ENCODE results near the gene COBL. TPM values are rescaled to one million over a fixed set of nuclear protein-coding genes. Genes with fewer than 3 reads are reported as not detected.

The COBL gene
- total RNA-seq, 1 experiment from 2014 or later = 0.81 TPM

DNA sequence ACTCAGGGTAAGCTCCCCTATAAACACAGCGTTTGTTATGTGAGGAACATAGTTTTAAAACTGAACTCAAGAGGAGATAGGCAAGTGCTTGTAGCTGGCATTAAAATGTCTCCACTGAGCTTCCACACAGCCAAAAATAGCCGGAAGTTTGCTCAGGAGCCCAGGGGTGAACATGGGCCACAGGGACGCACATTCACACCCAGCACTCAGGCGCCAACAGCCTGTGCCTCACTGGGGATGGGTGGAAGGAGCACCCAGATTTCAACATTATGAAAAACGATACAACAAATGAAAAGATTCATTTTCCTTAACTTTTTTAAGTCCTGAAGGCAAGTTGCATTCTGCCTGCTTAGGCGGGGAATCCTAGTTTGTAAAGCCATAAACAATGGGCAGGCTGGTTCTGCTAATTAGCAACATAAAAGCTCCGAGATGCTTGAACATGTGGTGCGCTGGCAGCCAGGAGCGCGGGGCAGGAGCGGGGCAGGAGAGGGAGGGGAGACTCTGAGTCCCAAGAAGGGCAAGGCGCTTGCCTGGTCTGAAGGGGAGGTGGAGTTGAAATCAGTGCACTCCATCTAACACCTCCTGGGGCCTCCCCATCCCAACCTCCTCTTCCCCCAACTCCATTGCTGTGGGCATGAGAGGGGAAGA, 235.9 kb downstream of the COBL start:
- no peak for DNase-seq (ENCODE audit: low spot score)

DNA sequence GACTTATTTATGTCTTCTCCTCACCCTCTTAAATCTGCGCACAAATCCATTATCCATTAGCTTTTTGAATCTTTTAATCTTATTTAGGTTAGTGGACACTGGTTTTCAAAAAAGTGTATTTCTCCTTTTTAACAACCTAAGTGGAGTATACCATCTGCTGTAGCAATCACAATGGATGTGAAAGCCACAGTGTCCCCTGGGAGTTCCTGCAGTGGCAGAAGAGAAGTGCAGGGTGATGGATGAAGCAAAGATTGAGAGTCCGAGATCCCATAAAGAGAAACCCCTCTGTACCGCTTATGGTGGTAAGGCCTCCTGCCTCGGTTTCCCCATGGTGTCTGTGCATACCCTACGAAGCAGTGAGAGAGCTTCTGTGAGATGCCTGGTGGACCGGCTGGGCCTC, 236.4 kb downstream of the COBL start:
- DNase-seq (ENCODE audit: low spot score) = no peak

DNA sequence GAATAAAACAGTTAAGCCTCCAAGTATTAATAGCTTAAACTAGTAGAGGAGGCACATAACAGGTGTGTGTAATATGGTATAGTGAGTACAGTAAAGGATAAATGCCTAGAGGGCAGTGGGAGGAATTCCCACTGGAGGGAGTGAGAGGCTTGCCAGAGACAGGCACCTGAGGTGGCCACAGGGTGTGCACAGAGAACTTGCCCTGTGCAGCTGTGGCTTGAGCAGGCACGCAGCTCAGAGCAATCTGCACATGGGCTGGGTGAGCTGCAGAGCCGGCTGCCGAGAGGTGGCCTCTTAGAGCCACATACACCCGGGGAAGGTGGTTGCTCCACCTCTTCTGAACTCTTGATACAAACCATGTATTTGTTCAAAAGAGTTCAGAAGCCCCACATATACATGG, 237.1 kb downstream of the COBL start:
- no peak for DNase-seq (ENCODE audit: low spot score)

DNA sequence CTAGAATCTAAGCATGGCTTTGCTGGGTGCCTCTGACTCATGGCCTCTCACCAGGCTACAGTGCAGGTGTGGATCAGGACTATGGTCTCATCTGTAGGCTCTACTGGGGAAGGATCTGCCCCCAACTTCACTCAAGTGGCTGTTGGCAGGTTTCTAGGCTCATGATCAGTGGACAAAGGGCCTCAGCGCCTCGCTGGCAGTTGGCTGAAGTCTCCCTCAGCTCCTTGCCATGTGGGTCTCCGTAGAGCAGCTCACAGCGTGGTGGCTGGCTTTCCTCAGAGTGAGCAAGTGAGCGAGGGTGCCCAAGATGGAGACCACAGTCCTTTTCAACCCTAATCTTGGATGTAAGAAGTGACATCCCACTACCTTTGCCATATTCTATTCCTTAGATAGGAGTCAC, 238.0 kb downstream of the COBL start:
- DNase-seq (ENCODE audit: low spot score) = no peak

DNA sequence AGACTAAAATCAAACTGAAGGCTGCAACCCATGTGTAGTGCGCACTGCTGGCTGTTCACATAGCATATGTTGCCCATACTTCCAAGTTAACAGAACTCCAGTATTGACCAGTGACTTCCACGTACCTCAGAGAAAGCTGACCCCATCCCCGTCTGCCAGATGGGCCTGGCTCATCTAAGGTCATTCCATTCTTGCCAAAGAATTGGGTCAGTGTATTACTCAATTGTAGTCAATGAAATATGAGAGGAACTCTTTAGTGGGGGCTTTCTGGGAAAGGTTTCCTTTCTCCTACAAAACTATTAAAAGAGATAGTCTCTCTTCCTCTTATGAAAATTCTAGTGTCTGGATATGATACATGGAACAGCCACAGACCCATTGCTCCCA, 238.6 kb downstream of the COBL start:
- DNase-seq (ENCODE audit: low spot score) = no peak

DNA sequence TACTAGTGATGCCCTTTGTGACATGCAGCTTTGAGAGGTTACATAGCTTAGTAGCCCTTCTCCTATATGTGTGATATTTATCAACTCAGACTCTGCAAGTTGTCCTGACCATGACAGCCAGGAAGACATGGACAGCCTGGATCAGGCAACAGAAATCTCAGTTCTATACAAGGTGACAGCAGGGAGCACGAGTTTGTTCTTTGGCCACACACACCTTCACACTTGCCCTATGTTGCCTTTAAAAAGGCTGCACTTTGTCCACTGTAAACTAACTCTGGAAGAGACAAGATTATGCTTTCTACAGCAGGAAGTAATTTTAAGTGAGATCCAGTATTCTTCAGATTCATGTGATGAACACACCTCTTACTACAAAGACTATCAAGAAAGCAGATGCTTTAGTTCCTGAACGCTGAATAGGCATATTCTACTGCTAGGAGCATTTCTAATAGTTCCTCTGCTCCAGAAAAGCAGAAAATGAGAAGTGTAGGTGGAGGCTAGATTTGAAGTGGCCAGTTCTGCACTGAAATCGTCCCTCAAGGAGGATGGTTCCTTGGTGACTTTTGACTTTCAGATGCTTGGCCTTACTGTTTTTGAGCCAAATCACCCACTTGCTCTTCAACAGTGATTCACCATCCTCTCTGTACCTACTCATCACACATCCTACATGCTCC, 239.2 kb downstream of the COBL start:
- no peak for DNase-seq (ENCODE audit: low spot score)

DNA sequence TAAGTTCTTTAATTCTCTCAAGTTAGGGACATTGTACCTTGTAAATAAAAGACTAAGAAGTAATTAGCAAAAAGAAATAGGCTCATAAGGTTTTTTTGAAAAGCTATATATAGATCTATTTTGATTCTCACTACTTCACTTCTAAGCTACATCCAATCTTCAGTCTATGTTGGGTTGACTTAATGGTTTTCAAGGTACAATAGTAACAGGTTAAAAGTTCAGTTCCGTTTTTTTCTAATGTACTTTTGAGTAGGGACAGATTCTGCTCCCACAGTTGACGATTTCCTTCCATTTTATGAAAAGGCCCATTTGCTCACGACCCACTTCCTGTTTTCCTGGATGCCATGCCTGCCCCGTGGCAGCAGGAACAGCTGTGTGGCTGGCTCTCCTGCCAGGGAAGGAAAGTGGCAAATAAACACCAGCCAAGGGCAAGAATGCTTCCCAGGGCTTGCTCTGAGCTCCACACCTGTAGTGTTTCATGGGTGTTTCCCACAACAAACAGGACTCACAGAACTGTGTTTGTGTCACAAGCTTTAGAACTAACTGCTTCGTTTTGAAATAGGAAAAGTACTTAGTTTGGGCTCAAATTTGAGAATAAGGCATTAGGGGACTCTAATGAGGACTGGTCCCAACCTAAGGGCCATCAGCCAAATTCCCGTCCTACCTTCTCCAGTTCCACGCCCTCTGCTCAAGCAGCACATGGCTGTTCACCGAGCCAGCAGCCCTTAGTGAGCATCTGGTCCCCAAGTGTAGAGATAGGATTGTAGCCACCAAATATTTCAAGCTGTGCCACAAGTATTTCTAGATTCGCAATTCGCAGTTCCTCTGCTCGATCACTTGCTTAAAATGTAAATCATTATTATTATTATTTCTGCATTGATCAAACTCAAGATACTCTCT, 240.7 kb downstream of the COBL start:
- DNase-seq (ENCODE audit: low spot score) = peak; percentile 64

DNA sequence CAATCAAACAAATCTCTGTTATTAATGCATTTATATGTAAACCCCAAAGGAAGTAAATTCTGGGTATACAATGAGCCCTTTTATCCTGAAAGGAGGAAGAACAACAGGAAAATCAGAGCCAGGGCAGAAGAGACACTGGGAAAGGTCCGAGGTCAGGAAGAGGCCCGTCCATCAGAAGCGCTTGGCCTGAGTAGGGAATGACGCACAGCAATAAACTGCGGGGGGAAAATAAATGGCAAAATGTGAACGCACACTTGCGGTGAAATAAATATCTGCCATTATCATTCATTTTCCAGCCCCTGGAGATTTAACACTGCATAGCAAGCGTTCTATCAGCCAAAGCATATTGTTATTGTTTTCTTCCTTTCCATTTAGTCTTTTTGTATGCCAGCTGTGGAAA, 243.4 kb downstream of the COBL start:
- DNase-seq (ENCODE audit: low spot score) = no peak

DNA sequence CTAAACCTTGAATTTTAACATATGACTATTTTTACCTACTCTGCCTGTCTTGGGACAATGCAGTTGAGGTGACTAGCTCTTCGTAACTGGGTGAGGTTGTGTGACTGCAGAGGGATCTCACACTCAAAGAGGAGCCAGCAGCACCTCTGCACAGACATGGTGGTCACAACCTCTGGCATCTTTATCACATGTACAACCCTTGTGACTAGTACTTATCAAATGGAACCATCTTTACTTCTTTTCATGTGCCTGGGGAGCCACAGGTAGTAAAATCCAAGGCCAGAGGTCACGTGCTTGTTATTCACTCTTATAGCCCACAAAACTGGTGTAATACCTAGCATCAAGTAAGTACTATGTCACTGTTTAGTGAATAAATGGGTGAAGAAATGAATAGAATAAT, 244.3 kb downstream of the COBL start:
- no peak for DNase-seq (ENCODE audit: low spot score)

DNA sequence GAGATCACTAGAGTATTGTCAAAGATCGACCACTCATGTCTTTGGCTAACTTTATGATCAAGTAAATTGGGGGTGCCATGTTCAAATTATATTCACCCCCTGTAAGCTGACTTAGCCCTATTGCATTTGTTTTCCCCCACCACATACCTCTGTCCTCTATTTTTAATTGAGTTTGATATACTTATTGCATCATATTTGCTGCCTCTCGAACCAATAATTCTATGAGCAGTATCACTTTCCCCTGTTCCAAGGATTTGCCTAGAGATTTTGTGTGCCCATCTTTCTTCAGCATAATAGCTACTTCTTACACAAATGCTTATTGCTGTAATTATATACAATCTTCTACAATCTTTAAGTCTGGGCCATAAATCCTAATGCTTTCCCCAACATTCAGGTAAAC, 245.2 kb downstream of the COBL start:
- no peak for DNase-seq (ENCODE audit: low spot score)

DNA sequence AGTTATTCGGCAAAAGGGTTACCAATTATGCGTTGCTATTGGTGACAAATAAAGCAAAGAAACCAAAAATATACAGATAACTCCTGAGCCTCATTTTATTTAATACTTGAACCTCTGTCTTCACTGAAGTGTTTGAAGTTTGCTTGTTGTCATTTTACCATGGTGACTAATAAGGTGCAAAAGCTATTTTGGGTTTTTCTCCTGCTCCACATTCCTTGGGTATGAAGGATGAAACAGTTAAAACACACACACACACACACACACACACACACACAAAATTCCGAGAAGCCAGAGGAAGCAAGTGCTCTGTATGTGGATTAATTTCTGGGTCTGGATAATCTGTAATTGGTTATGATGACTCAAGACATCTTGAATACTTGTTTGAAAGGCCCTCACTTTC, 246.5 kb downstream of the COBL start:
- DNase-seq (ENCODE audit: low spot score) = no peak

DNA sequence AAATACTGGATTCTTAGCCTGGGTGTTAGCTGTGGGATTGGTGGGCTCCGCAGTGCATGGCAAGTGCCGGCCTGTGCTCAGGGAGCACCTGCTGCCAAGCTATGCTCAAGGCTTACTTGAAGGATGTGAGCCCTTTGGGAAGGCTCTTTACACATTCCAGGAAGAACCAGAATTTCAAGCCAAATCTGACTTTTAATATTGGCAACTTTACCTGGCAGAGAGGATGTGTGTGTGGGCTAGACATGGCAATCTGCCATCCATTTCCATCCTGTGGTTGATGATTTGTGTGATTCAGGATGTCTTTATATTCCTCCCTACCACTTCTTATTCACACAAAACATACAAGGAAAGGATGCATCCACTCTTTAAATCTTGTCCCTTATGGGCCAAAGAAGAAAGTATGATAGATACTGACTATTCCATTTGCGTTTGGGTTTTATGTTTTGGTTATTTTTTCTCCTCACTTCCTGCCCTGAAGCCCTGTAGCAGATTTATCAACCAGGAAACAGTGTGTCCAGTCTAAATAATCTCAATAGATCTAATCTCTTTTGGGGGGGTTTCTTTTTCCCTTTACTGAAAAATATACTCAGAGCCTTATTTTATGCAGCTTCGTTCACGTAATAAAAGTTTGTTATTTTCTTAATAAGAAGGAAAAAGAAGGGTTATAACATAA, 247.1 kb downstream of the COBL start:
- no peak for DNase-seq (ENCODE audit: low spot score)

DNA sequence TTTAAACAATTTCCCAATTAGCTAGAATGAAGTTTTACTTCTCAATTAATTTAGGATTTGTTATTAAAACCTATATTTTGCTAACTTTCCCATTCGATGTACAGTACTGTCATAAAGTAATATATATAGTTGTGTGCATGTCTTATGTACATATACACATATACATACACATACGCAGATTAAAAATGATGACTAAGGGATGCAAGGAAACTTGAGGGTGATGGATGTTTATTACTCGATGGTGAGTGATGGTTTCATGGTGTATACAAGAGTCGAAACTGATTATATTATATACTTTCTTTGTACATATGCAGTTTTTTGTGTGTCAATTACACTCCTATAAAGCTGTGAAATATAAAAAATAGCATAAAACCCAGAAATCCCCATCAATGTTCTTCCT, 248.2 kb downstream of the COBL start:
- DNase-seq (ENCODE audit: low spot score) = no peak

DNA sequence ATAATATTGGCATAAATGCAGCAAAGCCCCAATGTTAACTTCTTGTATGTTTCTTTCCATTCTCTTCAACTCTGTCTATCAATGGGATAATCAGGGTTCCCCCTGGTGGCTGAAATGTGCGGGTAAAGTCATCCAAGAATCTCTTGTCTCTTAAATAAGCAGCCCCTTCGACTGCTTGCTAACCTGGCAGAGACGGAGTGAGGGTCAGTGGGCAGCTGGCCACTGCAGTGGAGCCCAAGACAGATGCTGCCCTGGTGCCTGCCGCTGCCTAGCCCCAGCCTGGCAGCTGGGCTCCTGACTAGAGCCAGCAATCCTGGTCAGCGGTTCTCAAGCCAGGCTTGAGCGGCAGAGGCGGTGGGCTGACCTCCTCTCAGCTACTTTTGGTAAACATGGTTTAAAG, 248.9 kb downstream of the COBL start:
- peak; percentile 71 for DNase-seq (ENCODE audit: low spot score)

DNA sequence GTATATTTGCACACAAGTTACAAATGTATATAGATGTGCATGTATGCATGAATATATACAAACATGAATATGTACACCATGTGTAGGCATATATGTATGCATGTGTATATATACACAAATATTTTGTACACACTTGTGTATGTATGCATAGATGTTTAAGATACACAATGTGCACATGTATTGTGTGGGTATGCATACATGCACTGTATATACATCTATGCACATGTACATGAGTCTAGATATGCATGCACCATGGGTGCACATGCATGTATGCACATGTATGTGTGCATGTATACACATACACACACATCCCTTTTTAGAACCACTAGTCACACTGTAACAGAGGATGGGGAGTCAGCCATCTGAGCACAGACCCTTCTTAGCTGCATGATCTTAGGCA, 249.4 kb downstream of the COBL start:
- DNase-seq (ENCODE audit: low spot score) = no peak

DNA sequence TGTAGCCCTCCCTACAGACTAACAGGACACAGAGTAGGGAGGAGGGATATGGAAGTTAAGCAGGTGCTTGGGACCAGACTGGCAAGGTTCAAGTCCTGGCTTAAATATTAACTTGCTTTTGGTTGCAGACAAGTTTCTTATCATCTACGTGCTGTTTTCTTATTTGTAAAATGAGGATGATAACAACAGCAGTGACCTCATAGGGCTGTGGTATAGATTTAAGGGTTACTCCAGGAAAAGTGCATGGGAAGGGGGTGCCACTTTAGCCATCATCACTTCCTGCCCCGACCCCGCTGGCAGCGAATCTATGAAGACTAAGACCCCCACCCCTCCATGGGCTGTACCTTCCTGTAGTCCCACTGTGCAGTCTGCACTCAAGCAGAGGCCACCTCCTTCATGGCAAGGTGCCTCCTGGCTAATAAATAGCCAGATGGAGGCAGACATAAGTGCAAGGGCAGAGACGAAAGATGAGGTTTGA, 250.2 kb downstream of the COBL start:
- no peak for DNase-seq (ENCODE audit: low spot score)

DNA sequence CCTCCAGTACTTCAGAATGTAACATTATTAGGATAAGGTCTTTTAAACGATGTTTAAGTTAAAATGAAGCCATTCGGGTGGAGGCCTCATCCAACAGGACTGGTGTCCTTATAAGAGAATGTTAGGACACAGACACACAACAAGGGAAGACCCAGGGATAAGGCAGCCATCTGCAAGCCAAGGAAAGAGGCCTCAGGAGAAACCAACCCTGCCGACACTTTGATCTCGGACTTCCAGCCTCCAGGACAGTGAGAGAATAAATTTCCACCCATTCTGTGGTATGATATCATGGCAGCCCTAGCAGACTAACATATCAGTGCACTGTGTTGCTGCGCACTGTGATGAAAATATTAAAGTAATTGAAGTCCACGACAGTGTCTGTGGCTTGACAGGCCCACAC, 250.8 kb downstream of the COBL start:
- DNase-seq (ENCODE audit: low spot score) = no peak

DNA sequence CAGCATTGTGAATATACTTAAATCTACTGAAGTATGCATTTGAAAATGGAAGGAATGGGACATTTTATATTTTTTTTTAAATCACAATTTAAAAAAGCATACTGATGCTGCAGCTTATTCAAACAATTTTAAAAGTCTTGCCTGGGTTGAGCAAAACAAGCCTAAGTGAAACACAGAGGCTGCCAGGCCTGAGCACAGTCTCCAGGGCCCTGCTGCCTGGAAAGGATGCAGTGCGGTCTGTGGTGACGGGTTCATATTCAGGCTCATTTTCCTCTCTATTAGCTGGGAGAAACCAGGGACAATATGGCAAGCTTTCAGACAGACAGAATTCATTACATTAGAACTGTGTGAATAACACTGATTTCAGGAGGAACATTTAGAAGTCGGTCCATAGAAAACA, 251.9 kb downstream of the COBL start:
- no peak for DNase-seq (ENCODE audit: low spot score)

DNA sequence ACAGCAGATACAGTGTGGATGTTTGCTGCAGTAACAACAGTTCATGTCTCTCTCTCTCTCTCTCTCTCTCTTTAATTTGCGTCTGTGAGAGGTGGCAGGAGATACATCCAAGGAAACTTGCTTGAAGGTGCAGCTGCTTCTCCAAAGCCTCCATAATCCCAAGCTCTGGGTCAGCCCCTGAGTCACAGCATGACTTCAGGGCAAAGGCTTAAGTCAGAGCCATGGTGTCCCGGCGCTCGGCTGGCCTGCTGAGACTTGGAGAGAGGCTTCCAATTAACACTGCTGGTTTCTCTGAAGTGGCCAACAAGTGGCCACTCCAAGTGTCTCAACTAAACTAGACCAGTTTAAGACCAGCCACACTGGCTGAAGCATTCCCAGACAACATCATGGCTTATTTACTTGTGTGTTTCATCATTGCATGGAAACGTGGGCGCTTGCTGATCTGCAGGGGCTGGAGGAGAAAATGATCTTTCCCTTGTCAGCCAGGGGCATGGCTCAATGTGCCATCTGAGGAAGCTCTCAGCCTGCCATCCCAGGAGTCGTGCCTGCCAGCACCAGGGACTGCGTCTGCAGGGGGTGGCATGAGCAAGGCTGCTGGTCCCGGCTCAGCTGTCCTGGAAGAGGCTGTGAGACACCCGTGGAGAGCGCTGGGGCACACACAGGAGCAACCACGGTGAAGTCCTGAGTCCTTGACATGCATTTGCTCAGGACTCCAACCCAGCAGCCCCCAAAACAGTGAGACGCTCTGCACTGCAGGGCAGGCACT, 254.2 kb downstream of the COBL start:
- no peak for DNase-seq (ENCODE audit: low spot score)

DNA sequence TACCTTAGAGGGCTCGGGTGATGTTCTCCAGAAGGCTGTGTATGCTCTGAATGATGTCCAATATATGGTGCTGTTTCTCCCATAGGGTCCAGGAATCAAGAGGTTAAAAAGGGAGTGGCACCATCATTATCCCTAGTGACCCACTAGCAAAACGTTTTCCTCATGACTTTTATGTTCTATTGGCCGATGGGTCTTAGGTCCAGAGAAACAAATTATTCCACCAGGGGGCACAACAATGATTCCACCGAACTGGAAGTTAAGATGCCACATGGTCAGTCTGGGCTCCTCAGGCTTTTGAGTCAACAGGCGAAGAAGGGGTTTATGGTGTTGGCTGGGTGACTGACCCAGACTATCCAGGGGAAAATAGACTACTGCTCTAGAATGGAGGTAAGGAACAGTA, 256.1 kb downstream of the COBL start:
- DNase-seq (ENCODE audit: low spot score) = no peak

DNA sequence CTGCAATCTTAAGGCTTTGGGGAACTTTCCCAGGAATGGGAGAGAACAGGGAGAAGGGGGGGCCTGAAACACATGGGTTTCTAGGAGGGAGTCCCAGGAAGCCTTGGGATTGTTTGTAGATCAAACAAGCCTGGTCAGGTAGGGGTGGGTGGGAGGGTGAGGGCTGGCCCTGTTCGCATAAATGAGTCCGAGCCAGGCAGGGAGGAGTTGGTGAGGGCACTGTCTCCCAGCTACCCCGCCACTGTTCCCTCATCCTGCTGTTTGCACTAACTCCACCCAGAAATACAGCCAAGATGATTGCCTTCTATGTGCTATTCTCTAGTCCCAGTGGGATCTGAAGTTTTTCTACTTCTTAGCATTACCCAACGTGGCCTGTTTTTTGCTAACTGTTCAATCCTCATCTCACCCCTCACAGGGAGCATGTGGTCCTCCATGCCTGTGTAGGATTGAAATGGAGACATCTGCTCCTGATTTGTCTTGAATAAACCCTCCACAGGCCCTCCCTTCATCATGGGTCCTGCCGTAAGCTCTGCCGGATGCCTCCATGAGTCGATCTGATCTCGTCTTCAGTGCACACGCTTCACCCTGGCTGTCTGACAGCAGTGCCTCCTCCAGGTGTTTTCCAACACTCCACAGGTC, 257.0 kb downstream of the COBL start:
- DNase-seq (ENCODE audit: low spot score) = no peak

All from H4 (cell line).